ENCODE measurements around the gene GADD45GIP1. TPM values are rescaled to one million over a fixed set of nuclear protein-coding genes. Genes with fewer than 3 reads are reported as not detected.

Gene GADD45GIP1
- total RNA-seq, 1 donor from 2014 or later: 32.6 TPM

- no peaks in the 10 kb centered on the region for H3K27me3 Mint-ChIP-seq (ENCODE audit: low read depth)
- H3K9me3 Mint-ChIP-seq: no peaks in the 10 kb centered on the region
- intact Hi-C loops (cut with micrococcal nuclease): no loop called here
- H3K27ac Mint-ChIP-seq: peak overlapping the region; percentile 61
- H3K4me1 Mint-ChIP-seq (ENCODE audit: low read depth): peaks cover 23% of the 10 kb centered on the region
- H3K36me3 Mint-ChIP-seq (ENCODE audit: low read depth): peaks cover 90% of the 10 kb centered on the region
- no peak overlapping the region for H3K4me3 Mint-ChIP-seq (ENCODE audit: low read depth)
- no peak for DNase-seq (ENCODE audit: low spot score)
These were observed 7.4 kb downstream of the GADD45GIP1 start for GRCh38 chr19:12949363-12950283.

GRCh38 chr19:12948612-12949362 is 8.2 kb downstream of the GADD45GIP1 start:
- no peaks in the 10 kb centered on the region for H3K27me3 Mint-ChIP-seq (ENCODE audit: low read depth)
- peak overlapping the region; percentile 4 for H3K4me3 Mint-ChIP-seq (ENCODE audit: low read depth)
- DNase-seq (ENCODE audit: low spot score): no peak
- peaks cover 25% of the 10 kb centered on the region for H3K4me1 Mint-ChIP-seq (ENCODE audit: low read depth)
- intact Hi-C loops (cut with micrococcal nuclease): no loop called here
- no peaks in the 10 kb centered on the region for H3K9me3 Mint-ChIP-seq
- H3K27ac Mint-ChIP-seq: no peak overlapping the region
- peaks cover 90% of the 10 kb centered on the region for H3K36me3 Mint-ChIP-seq (ENCODE audit: low read depth)

GRCh38 chr19:12947702-12948611 is 9.1 kb downstream of the GADD45GIP1 start:
- Mint-ChIP-seq H3K4me1 (ENCODE audit: low read depth) (peaks cover 30% of the 10 kb centered on the region), H3K27ac (no peak overlapping the region), H3K36me3 (ENCODE audit: low read depth) (peaks cover 91% of the 10 kb centered on the region), H3K27me3 (ENCODE audit: low read depth) (no peaks in the 10 kb centered on the region), H3K4me3 (ENCODE audit: low read depth) (peak overlapping the region; percentile 9), H3K9me3 (no peaks in the 10 kb centered on the region)
- no peak for DNase-seq (ENCODE audit: low spot score)
- intact Hi-C loops (cut with micrococcal nuclease): no loop called here

- Mint-ChIP-seq H3K9me3 (no peaks in the 10 kb centered on the region), H3K4me1 (ENCODE audit: low read depth) (peaks cover 33% of the 10 kb centered on the region), H3K27ac (peak overlapping the region; percentile 84), H3K27me3 (ENCODE audit: low read depth) (no peaks in the 10 kb centered on the region), H3K36me3 (ENCODE audit: low read depth) (peaks cover 94% of the 10 kb centered on the region), H3K4me3 (ENCODE audit: low read depth) (peak overlapping the region; percentile 88)
- DNase-seq (ENCODE audit: low spot score): no peak
- intact Hi-C loops (cut with micrococcal nuclease): no loop called here
These were observed 10.1 kb downstream of the GADD45GIP1 start for GRCh38 chr19:12946731-12947496.

GRCh38 chr19:12946092-12946721 is 10.8 kb downstream of the GADD45GIP1 start:
- DNase-seq (ENCODE audit: low spot score): peak; percentile 47
- intact Hi-C loops (cut with micrococcal nuclease): no loop called here
- Mint-ChIP-seq H3K27me3 (ENCODE audit: low read depth) (no peaks in the 10 kb centered on the region), H3K36me3 (ENCODE audit: low read depth) (peaks cover 94% of the 10 kb centered on the region), H3K27ac (peak overlapping the region; percentile 95), H3K4me3 (ENCODE audit: low read depth) (peak overlapping the region; percentile 88), H3K4me1 (ENCODE audit: low read depth) (peaks cover 32% of the 10 kb centered on the region), H3K9me3 (no peaks in the 10 kb centered on the region)

GRCh38 chr19:12945479-12946091 is 11.4 kb downstream of the GADD45GIP1 start, which contains the start of gene RAD23A:
Gene RAD23A (plus strand): TSS chr19:12945862. CDS start chr19:12945949, 87 bp downstream.
- no peaks in the 10 kb centered on the region for H3K9me3 Mint-ChIP-seq
- DNase-seq (ENCODE audit: low spot score): peak; percentile 97
- H3K36me3 Mint-ChIP-seq (ENCODE audit: low read depth): peaks cover 94% of the 10 kb centered on the region
- peak within 1 kb of the TSS; percentile 88 for H3K4me3 Mint-ChIP-seq (ENCODE audit: low read depth)
- no peaks in the 10 kb centered on the region for H3K27me3 Mint-ChIP-seq (ENCODE audit: low read depth)
- H3K4me1 Mint-ChIP-seq (ENCODE audit: low read depth): peaks cover 36% of the 10 kb centered on the region
- intact Hi-C loops (cut with micrococcal nuclease): loop anchor here (1.0 kb wide), 2 partner anchors 11 to 12 kb away; partner anchors contain the start of gene FARSA
- H3K27ac Mint-ChIP-seq: peak within 1 kb of the TSS; percentile 95

GRCh38 chr19:12944104-12944674 is 12.8 kb downstream of the GADD45GIP1 start:
- Mint-ChIP-seq H3K4me1 (ENCODE audit: low read depth) (peaks cover 49% of the 10 kb centered on the region), H3K27ac (peak overlapping the region; percentile 95), H3K36me3 (ENCODE audit: low read depth) (peaks cover 94% of the 10 kb centered on the region), H3K27me3 (ENCODE audit: low read depth) (no peaks in the 10 kb centered on the region), H3K9me3 (no peaks in the 10 kb centered on the region), H3K4me3 (ENCODE audit: low read depth) (peak overlapping the region; percentile 21)
- intact Hi-C loops (cut with micrococcal nuclease): no loop called here
- no peak for DNase-seq (ENCODE audit: low spot score)

GRCh38 chr19:12943437-12944044 is 13.5 kb downstream of the GADD45GIP1 start:
- DNase-seq (ENCODE audit: low spot score): no peak
- peak overlapping the region; percentile 43 for H3K27ac Mint-ChIP-seq
- no peaks in the 10 kb centered on the region for H3K9me3 Mint-ChIP-seq
- intact Hi-C loops (cut with micrococcal nuclease): no loop called here
- peaks cover 94% of the 10 kb centered on the region for H3K36me3 Mint-ChIP-seq (ENCODE audit: low read depth)
- no peak overlapping the region for H3K4me3 Mint-ChIP-seq (ENCODE audit: low read depth)
- H3K4me1 Mint-ChIP-seq (ENCODE audit: low read depth): peaks cover 50% of the 10 kb centered on the region
- no peaks in the 10 kb centered on the region for H3K27me3 Mint-ChIP-seq (ENCODE audit: low read depth)

GRCh38 chr19:12940897-12941296 is 16.1 kb downstream of the GADD45GIP1 start:
- H3K9me3 Mint-ChIP-seq: no peaks in the 10 kb centered on the region
- H3K4me3 Mint-ChIP-seq (ENCODE audit: low read depth): peak overlapping the region; percentile 99
- peaks cover 56% of the 10 kb centered on the region for H3K4me1 Mint-ChIP-seq (ENCODE audit: low read depth)
- H3K27me3 Mint-ChIP-seq (ENCODE audit: low read depth): no peaks in the 10 kb centered on the region
- peak overlapping the region; percentile 83 for H3K27ac Mint-ChIP-seq
- intact Hi-C loops (cut with micrococcal nuclease): no loop called here
- H3K36me3 Mint-ChIP-seq (ENCODE audit: low read depth): peaks cover 75% of the 10 kb centered on the region
- DNase-seq (ENCODE audit: low spot score): no peak

- intact Hi-C loops (cut with micrococcal nuclease): loop anchor here (2.0 to 5.0 kb wide), 3 partner anchors 49 to 211 kb away; partner anchors contain the start of genes GCDH, IER2, JUNB and STX10
- no peaks in the 10 kb centered on the region for H3K27me3 Mint-ChIP-seq (ENCODE audit: low read depth)
- peaks cover 67% of the 10 kb centered on the region for H3K36me3 Mint-ChIP-seq (ENCODE audit: low read depth)
- H3K4me3 Mint-ChIP-seq (ENCODE audit: low read depth): peak overlapping the region; percentile 99
- no peaks in the 10 kb centered on the region for H3K9me3 Mint-ChIP-seq
- no peak for DNase-seq (ENCODE audit: low spot score)
- peak overlapping the region; percentile 84 for H3K27ac Mint-ChIP-seq
- H3K4me1 Mint-ChIP-seq (ENCODE audit: low read depth): peaks cover 55% of the 10 kb centered on the region
These were observed 17.0 kb downstream of the GADD45GIP1 start for GRCh38 chr19:12939975-12940423.
